HEK293T (cell line): ENCODE measurements around the gene SPAG16.

ENCODE experiments used
- CTBP1 ChIP-seq: fragments of 450-650 bp; IDR thresholded peaks from 2 replicates; pipeline ENCODE4 v1.6.1; 2016; ENCODE audit warnings: borderline replicate concordance
- ELF4 ChIP-seq: fragments of 450-650 bp; IDR thresholded peaks from 2 replicates; pipeline ENCODE4 v1.6.1; 2017; ENCODE audit warnings: antibody characterized with exemption
- FOXA1 ChIP-seq: fragments of 450-650 bp; IDR thresholded peaks from 2 replicates; pipeline ENCODE4 v1.6.1; 2016; ENCODE audit warnings: mild to moderate bottlenecking
- FOXM1 ChIP-seq: fragments of 450-650 bp; IDR thresholded peaks from 2 replicates; pipeline ENCODE4 v1.6.1; 2017; ENCODE audit warnings: mild to moderate bottlenecking, borderline replicate concordance
- HDGF ChIP-seq: fragments of 450-650 bp; IDR thresholded peaks from 2 replicates; pipeline ENCODE4 v1.6.1; 2017; ENCODE audit warnings: antibody characterized with exemption, borderline replicate concordance
- NFRKB ChIP-seq: fragments of 450-650 bp; IDR thresholded peaks from 2 replicates; pipeline ENCODE4 v1.6.1; 2016; ENCODE audit warnings: mild to moderate bottlenecking, moderate library complexity
- SP1 ChIP-seq: fragments of 450-650 bp; IDR thresholded peaks from 2 replicates; pipeline ENCODE4 v1.6.1; 2017
- SUZ12 ChIP-seq: fragments of 450-650 bp; IDR thresholded peaks from 2 replicates; pipeline ENCODE4 v1.6.1; 2016; ENCODE audit warnings: mild to moderate bottlenecking
- ZNF384 ChIP-seq: fragments of 450-650 bp; IDR thresholded peaks from 2 replicates; pipeline ENCODE4 v1.6.1; 2016
- TF ChIP-seq, protein P1 (sequence below): fragments of 450-650 bp; IDR thresholded peaks from 2 replicates; pipeline ENCODE4 v1.6.1; 2016

DNA sequence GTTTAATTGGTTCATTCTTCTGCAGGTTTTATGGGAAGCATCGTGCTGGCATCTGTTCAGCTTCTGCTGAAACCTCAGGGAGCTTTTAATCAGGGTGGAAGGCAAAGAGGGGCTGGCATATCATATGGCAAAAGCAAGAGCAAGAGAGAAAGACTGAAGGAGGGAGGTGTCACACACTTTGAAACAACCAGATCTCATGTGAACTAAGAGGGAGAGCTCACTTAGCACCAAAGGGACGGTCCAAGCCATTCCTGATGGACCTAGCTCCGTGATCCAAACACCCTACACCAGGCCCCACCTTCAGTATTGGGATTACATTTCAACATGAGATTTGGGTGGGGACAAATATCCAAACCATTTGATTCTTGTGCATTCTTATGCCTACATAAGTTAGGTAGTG lies 563.1 kb downstream of the SPAG16 start:
- TF ChIP-seq SUZ12 (no peak), SP1 (no peak), ZNF384 (no peak), FOXA1 (no peak), CTBP1 (no peak), FOXM1 (no peak), ELF4 (no peak), HDGF (no peak), NFRKB (no peak)
- TF ChIP-seq, protein P1, sequence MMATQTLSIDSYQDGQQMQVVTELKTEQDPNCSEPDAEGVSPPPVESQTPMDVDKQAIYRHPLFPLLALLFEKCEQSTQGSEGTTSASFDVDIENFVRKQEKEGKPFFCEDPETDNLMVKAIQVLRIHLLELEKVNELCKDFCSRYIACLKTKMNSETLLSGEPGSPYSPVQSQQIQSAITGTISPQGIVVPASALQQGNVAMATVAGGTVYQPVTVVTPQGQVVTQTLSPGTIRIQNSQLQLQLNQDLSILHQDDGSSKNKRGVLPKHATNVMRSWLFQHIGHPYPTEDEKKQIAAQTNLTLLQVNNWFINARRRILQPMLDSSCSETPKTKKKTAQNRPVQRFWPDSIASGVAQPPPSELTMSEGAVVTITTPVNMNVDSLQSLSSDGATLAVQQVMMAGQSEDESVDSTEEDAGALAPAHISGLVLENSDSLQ, result no peak
